GM12891 (cell line): ENCODE measurements around the gene C19orf53.

ENCODE experiments used
- POLR2A ChIP-seq: IDR thresholded peaks from 2 replicates; pipeline ENCODE4 v1.6.1; 2011; ENCODE audit warnings: low read depth, low read length, control low read depth
- POLR2AphosphoS5 ChIP-seq: IDR thresholded peaks from 2 replicates; pipeline ENCODE4 v1.6.1; 2011; ENCODE audit warnings: low read depth, low read length, control low read depth

- TF ChIP-seq POLR2A (no peak), POLR2AphosphoS5 (no peak)
These were observed 36.2 kb upstream of the C19orf53 start for GRCh38 chr19:13738073-13738472.
